Measurements from ENCODE around the gene NEIL3. TPM values are rescaled to one million over a fixed set of nuclear protein-coding genes. Genes with fewer than 3 reads are reported as not detected.

The NEIL3 gene
- under 1 TPM in 1 of 2 donors, not detected in 1; 0.52 TPM for total RNA-seq

GRCh38 chr4:177309522-177310371 lies at the start of gene NEIL3:
TSS of gene NEIL3 (plus strand) at chr4:177309874. CDS start at chr4:177309954, 80 bp downstream.
- Histone ChIP-seq H3K27me3 (no peaks in the 10 kb centered on the region), H3K4me1 (peaks cover 0 to 18% of the 10 kb centered on the region in 2 donors), H3K27ac (peak within 1 kb of the TSS; percentile 1 to 26), H3K36me3 (no peaks in the 10 kb centered on the region), H3K9me3 (no peaks in the 10 kb centered on the region), H3K4me3 (peak within 1 kb of the TSS; percentile 34 to 62)
- no peak for TF ChIP-seq CTCF (IDR thresholded peaks at IDR 0.05)
- DNase-seq (ENCODE audit: low spot score) = peak; percentile 81

GRCh38 chr4:177263818-177264217 lies 45.9 kb upstream of the NEIL3 start:
- no peak for DNase-seq (ENCODE audit: low spot score)
- no peak for TF ChIP-seq CTCF (IDR thresholded peaks at IDR 0.05)
- no peak overlapping the region for H3K4me3 ChIP-seq

GRCh38 chr4:177264788-177265422 lies 44.8 kb upstream of the NEIL3 start:
- TF ChIP-seq CTCF (IDR thresholded peaks at IDR 0.05) = no peak
- Histone ChIP-seq H3K4me3 (no peak overlapping the region), H3K27me3 (no peaks in the 10 kb centered on the region), H3K4me1 (no peaks in the 10 kb centered on the region), H3K9me3 (no peaks in the 10 kb centered on the region), H3K36me3 (no peaks in the 10 kb centered on the region), H3K27ac (no peak overlapping the region)
- no peak for DNase-seq (ENCODE audit: low spot score)

More at GRCh38 chr4:177263818-177264217, 45.9 kb upstream of the NEIL3 start:
- no peak overlapping the region for H3K27ac ChIP-seq
- no peaks in the 10 kb centered on the region for H3K27me3 ChIP-seq
- H3K4me1 ChIP-seq = no peaks in the 10 kb centered on the region
- no peaks in the 10 kb centered on the region for H3K36me3 ChIP-seq
- H3K9me3 ChIP-seq = no peaks in the 10 kb centered on the region

GRCh38 chr4:177265729-177266128 lies 43.9 kb upstream of the NEIL3 start:
- Histone ChIP-seq H3K36me3 (no peaks in the 10 kb centered on the region), H3K27ac (no peak overlapping the region), H3K4me3 (no peak overlapping the region), H3K9me3 (no peaks in the 10 kb centered on the region), H3K4me1 (no peaks in the 10 kb centered on the region), H3K27me3 (no peaks in the 10 kb centered on the region)
- DNase-seq (ENCODE audit: low spot score) = no peak
- TF ChIP-seq CTCF (IDR thresholded peaks at IDR 0.05) = no peak

- no peak overlapping the region for H3K27ac ChIP-seq
- no peaks in the 10 kb centered on the region for H3K36me3 ChIP-seq
- H3K4me1 ChIP-seq = no peaks in the 10 kb centered on the region
- no peak for DNase-seq (ENCODE audit: low spot score)
- H3K9me3 ChIP-seq = no peaks in the 10 kb centered on the region
- H3K4me3 ChIP-seq = no peak overlapping the region
- TF ChIP-seq CTCF (IDR thresholded peaks at IDR 0.05) = no peak
- no peaks in the 10 kb centered on the region for H3K27me3 ChIP-seq
These were observed 43.2 kb upstream of the NEIL3 start for GRCh38 chr4:177266506-177266905.
